HCT116 (cell line): ENCODE results near the gene THSD4. TPM values are rescaled to one million over a fixed set of nuclear protein-coding genes. Genes with fewer than 3 reads are reported as not detected.

Source experiments
- ATAC-seq: fragments of 200-7000 bp; cut with Tn5 transposase; 2 replicates; pipeline ENCODE4 v1.9.1; 2020; ENCODE audit warnings: mild to moderate bottlenecking, moderate library complexity
- BruUV-seq: library from RNA; stranded (reverse); fragments of 400-500 nt; replicated peaks from 2 replicates; lab custom pipeline; 2021; lab: Mats Ljungman, UMichigan
- CTCF ChIA-PET: fragments of 300-600 bp; sonication (Branson Sonifier 250); formaldehyde crosslinking; loops from one replicate; lab custom pipeline; 2021; ENCODE audit warnings: antibody characterized with exemption; lab: Charles Lee
- POLR2A ChIA-PET: fragments of 300-600, 350-600 bp; sonication (Branson Sonifier 250); formaldehyde crosslinking; loops from one replicate; lab custom pipeline; 2021; ENCODE audit warnings: antibody characterized with exemption; lab: Charles Lee
- RAD21 ChIA-PET, 2 experiments: fragments of 300-600 bp; sonication (Branson Sonifier 250); formaldehyde crosslinking; loops; one replicate each; lab custom pipeline; 2023; ENCODE audit warnings: low total read pairs in 2 of 2; ENCODE audit not compliant: uncharacterized antibody in 2 of 2, unreplicated experiment in 2 of 2, low non-redundant PET in 1 of 2; lab: Charles Lee
- DNase-seq: peaks from one replicate; pipeline ENCODE4 v3.0.0-alpha.2; 2010; ENCODE audit warnings: low read depth, low spot score
- H2AFZ ChIP-seq: fragments of 200-600 bp; shearing (Covaris generic), sonication (generic); 2 replicates; pipeline ENCODE4 v1.6.1; 2017; ENCODE audit warnings: low read depth, mixed run types, mixed read lengths, antibody characterized with exemption, low read length; ENCODE audit not compliant: poor library complexity, severe bottlenecking
- H3K27ac ChIP-seq: 2 replicates; pipeline ENCODE4 v1.5.1; 2012; ENCODE audit warnings: low read depth, low read length
- H3K27me3 ChIP-seq: fragments of 200-600 bp; sonication (generic); 2 replicates; pipeline ENCODE4 v1.6.1; 2016; ENCODE audit warnings: mixed run types, low read length, mixed read lengths; ENCODE audit not compliant: insufficient read depth
- H3K36me3 ChIP-seq, 2 experiments: fragments of 200-500 bp in 1 of 2; fragments of 200-600 bp in 1 of 2; sonication (Bioruptor generic) in 1 of 2; sonication (generic) in 1 of 2; 2 replicates each; pipeline versions ENCODE4 v1.5.1 to v1.6.1; 2014 to 2016; ENCODE audit warnings: low read length in 2 of 2, inconsistent platforms in 1 of 2, mixed read lengths in 1 of 2, mixed run types in 1 of 2; ENCODE audit not compliant: insufficient read depth in 2 of 2, control insufficient read depth in 1 of 2
- H3K4me1 ChIP-seq, 2 experiments: fragments of 200-600 bp in 1 of 2; sonication (generic) in 1 of 2; 2 replicates each; pipeline versions ENCODE4 v1.5.1 to v1.6.1; 2012 to 2017; ENCODE audit warnings: low read length in 2 of 2, inconsistent platforms in 1 of 2, mild to moderate bottlenecking in 1 of 2, mixed read lengths in 1 of 2, mixed run types in 1 of 2, moderate library complexity in 1 of 2; ENCODE audit not compliant: insufficient read depth in 2 of 2, control insufficient read depth in 1 of 2
- H3K4me2 ChIP-seq: fragments of 200-600 bp; sonication (generic); 2 replicates; pipeline ENCODE4 v1.6.1; 2017; ENCODE audit warnings: mixed run types, low read length, mixed read lengths
- H3K4me3 ChIP-seq, 2 experiments: fragments of 200-600 bp in 1 of 2; sonication (generic) in 1 of 2; replicated peaks in 1 of 2; 2 replicates each; pipeline ENCODE4 v1.5.1; 2011 to 2016; ENCODE audit warnings: low read length in 2 of 2, control low read depth in 1 of 2, low read depth in 1 of 2, mild to moderate bottlenecking in 1 of 2, mixed read lengths in 1 of 2, mixed run types in 1 of 2
- H3K79me2 ChIP-seq: fragments of 200-600 bp; sonication (generic); 2 replicates; pipeline ENCODE4 v1.6.1; 2017; ENCODE audit warnings: mild to moderate bottlenecking, mixed run types, low read length, moderate library complexity, mixed read lengths; ENCODE audit not compliant: insufficient read depth
- H3K9ac ChIP-seq: fragments of 200-600 bp; sonication (generic); 2 replicates; pipeline ENCODE4 v1.6.1; 2016; ENCODE audit warnings: low read length, mixed read lengths
- H3K9me2 ChIP-seq: fragments of 200-600 bp; sonication (generic), shearing (Covaris generic); 2 replicates; pipeline ENCODE4 v1.6.1; 2017; ENCODE audit warnings: mixed run types, mild to moderate bottlenecking, moderate library complexity; ENCODE audit not compliant: insufficient read depth
- H3K9me3 ChIP-seq, 2 experiments: fragments of 200-500 bp in 1 of 2; fragments of 200-600 bp in 1 of 2; sonication (Bioruptor generic) in 1 of 2; sonication (generic) in 1 of 2; 2 replicates each; pipeline ENCODE4 v1.6.1; 2014 to 2017; ENCODE audit warnings: low read length in 2 of 2, mixed read lengths in 2 of 2, inconsistent platforms in 1 of 2, low read depth in 1 of 2, mild to moderate bottlenecking in 1 of 2, mixed run types in 1 of 2, moderate library complexity in 1 of 2; ENCODE audit not compliant: control insufficient read depth in 1 of 2, insufficient read depth in 1 of 2
- H4K20me1 ChIP-seq: fragments of 200-600 bp; sonication (generic), shearing (Covaris generic); 2 replicates; pipeline ENCODE4 v1.6.1; 2017; ENCODE audit warnings: mixed run types, mild to moderate bottlenecking, moderate library complexity; ENCODE audit not compliant: insufficient read depth
- CEBPB ChIP-seq: IDR thresholded peaks from 2 replicates; pipeline ENCODE4 v1.6.1; 2012; ENCODE audit warnings: low read depth
- CTCF ChIP-seq, 3 experiments: fragments of 200-600 bp in 1 of 3; sonication (generic) in 1 of 3; IDR thresholded peaks in 2 of 3; conservative IDR thresholded peaks in 1 of 3; 2 replicates each; pipeline ENCODE4 v1.5.1; 2012 to 2017; ENCODE audit warnings: low read depth in 2 of 3, low read length in 2 of 3, antibody characterized with exemption in 1 of 3, borderline replicate concordance in 1 of 3, control low read depth in 1 of 3, mild to moderate bottlenecking in 1 of 3, mixed read lengths in 1 of 3, mixed run types in 1 of 3, moderate library complexity in 1 of 3; ENCODE audit not compliant: insufficient read depth in 1 of 3
- EGR1 ChIP-seq: IDR thresholded peaks from 2 replicates; pipeline ENCODE4 v1.6.1; 2012; ENCODE audit warnings: low read depth
- ELF1 ChIP-seq: IDR thresholded peaks from 2 replicates; pipeline ENCODE4 v1.6.1; 2012; ENCODE audit warnings: low read depth, borderline replicate concordance
- FOSL1 ChIP-seq: IDR thresholded peaks from 2 replicates; pipeline ENCODE4 v1.6.1; 2012; ENCODE audit warnings: low read depth
- MAX ChIP-seq: IDR thresholded peaks from 2 replicates; pipeline ENCODE4 v1.6.1; 2012
- POLR2AphosphoS5 ChIP-seq: IDR thresholded peaks from 2 replicates; pipeline ENCODE4 v1.6.1; 2011; ENCODE audit warnings: mild to moderate bottlenecking, low read depth, low read length, moderate library complexity
- RAD21 ChIP-seq: IDR thresholded peaks from 2 replicates; pipeline ENCODE4 v1.6.1; 2012; ENCODE audit warnings: low read depth, mild to moderate bottlenecking
- ZBTB33 ChIP-seq: IDR thresholded peaks from 2 replicates; pipeline ENCODE4 v1.6.1; 2011; ENCODE audit warnings: mild to moderate bottlenecking, low read length, moderate library complexity; ENCODE audit not compliant: insufficient replicate concordance; ENCODE audit errors: extremely low read depth
- ZFX ChIP-seq: fragments of 450-650 bp; IDR thresholded peaks from 2 replicates; pipeline ENCODE4 v1.6.1; 2017
- ZNF274 ChIP-seq: fragments of 200-500 bp; sonication (Bioruptor generic); IDR thresholded peaks from 2 replicates; pipeline ENCODE4 v1.6.1; 2014; ENCODE audit warnings: mild to moderate bottlenecking, low read depth, low read length, inconsistent platforms
- intact Hi-C: fragments of 100-400 bp; cut with micrococcal nuclease; formaldehyde crosslinking; loops from 2 replicates; pipeline ENCODE4 v1.10.0; 2022
- total RNA-seq: library from RNA; stranded (reverse); gene quantifications from one replicate; pipeline ENCODE4 v1.2.1, GENCODE V29; 2021; ENCODE audit not compliant: unreplicated experiment

Gene THSD4
- total RNA-seq, 1 experiment from 2014 or later = 30.5 TPM

GRCh38 chr15:71538181-71538580, 422.9 kb downstream of the THSD4 start:
- Histone ChIP-seq H4K20me1 (no peaks in the 10 kb centered on the region), H3K9me3 (0 out of 4 replicates have a peak, but pooled peaks cover 0 to under 1% of the 10 kb centered on the region in 2 experiments), H3K79me2 (no peaks in the 10 kb centered on the region), H3K36me3 (no peaks in the 10 kb centered on the region), H3K4me1 (no peaks in the 10 kb centered on the region), H3K27ac (no peak overlapping the region), H3K9me2 (no peaks in the 10 kb centered on the region), H3K9ac (no peak overlapping the region), H3K4me2 (no peak overlapping the region), H2AFZ (no peak overlapping the region), H3K4me3 (no peak overlapping the region), H3K27me3 (no peaks in the 10 kb centered on the region)
- ATAC-seq (no peak), DNase-seq (no peak)
- BruUV-seq = no TSS peak
- POLR2A ChIA-PET = no interaction called here
- RAD21 ChIA-PET = no interaction called here
- intact Hi-C loops = no loop called here
- CTCF ChIA-PET = no interaction called here
- no peak for TF ChIP-seq MAX
- no peak for TF ChIP-seq ZBTB33

- no peak for TF ChIP-seq CTCF (IDR thresholded peaks at IDR 0.05 in 2 of 3, conservative IDR thresholded peaks at IDR 0.05 in 1 of 3; ENCODE audit: borderline replicate concordance in 1 of 3, insufficient read depth in 1 of 3, low read depth in 2 of 3, low read length in 2 of 3)
- no peak for TF ChIP-seq ZFX
- no peak for TF ChIP-seq ELF1
- TF ChIP-seq FOSL1 = no peak
- TF ChIP-seq ZNF274 = no peak
- no peak for TF ChIP-seq CEBPB
- no peak for TF ChIP-seq EGR1
- TF ChIP-seq RAD21 = no peak
- no peak for TF ChIP-seq POLR2AphosphoS5
- Histone ChIP-seq H4K20me1 (no peaks in the 10 kb centered on the region), H3K9me3 (no peaks in the 10 kb centered on the region), H2AFZ (no peak overlapping the region), H3K27me3 (no peaks in the 10 kb centered on the region), H3K27ac (no peak overlapping the region), H3K9me2 (no peaks in the 10 kb centered on the region), H3K79me2 (no peaks in the 10 kb centered on the region), H3K4me1 (no peaks in the 10 kb centered on the region), H3K9ac (no peak overlapping the region), H3K36me3 (no peaks in the 10 kb centered on the region), H3K4me3 (no peak overlapping the region), H3K4me2 (no peak overlapping the region)
- DNase-seq (no peak), ATAC-seq (no peak)
- intact Hi-C loops = no loop called here
- ChIA-PET CTCF (no interaction called here), RAD21 (no interaction called here), POLR2A (no interaction called here)
- no TSS peak for BruUV-seq
Observed at GRCh38 chr15:71541746-71542145, 426.5 kb downstream of the THSD4 start.
